Astrocyte (in vitro differentiated cells and primary cell): ENCODE data around the gene PLA2G4A. TPM values are rescaled to one million over a fixed set of nuclear protein-coding genes. Genes with fewer than 3 reads are reported as not detected.

ENCODE experiments used
- DNase-seq: peaks from one replicate; pipeline ENCODE4 v3.0.0-alpha.2; 2010; ENCODE audit warnings: low read depth
- FAIRE-seq: peaks from 2 replicates; lab custom pipeline; 2011; peaks lifted over from hg19 to GRCh38; lab: Jason Lieb, UNC
- H2AFZ ChIP-seq: 2 replicates; pipeline ENCODE4 v1.6.0; 2012; ENCODE audit warnings: low read depth, low read length, inconsistent platforms
- H3K27ac ChIP-seq: 2 replicates; pipeline ENCODE4 v1.5.1; 2011; ENCODE audit warnings: low read depth, low read length, inconsistent platforms
- H3K27me3 ChIP-seq: 2 replicates; pipeline ENCODE4 v1.6.0; 2011; ENCODE audit warnings: low read length, inconsistent platforms; ENCODE audit not compliant: insufficient read depth
- H3K36me3 ChIP-seq: 2 replicates; pipeline ENCODE4 v1.5.1; 2011; ENCODE audit warnings: low read length, inconsistent platforms; ENCODE audit not compliant: insufficient read depth
- H3K4me1 ChIP-seq: 2 replicates; pipeline ENCODE4 v1.5.1; 2011; ENCODE audit warnings: low read length, inconsistent platforms; ENCODE audit not compliant: insufficient read depth
- H3K4me2 ChIP-seq: 2 replicates; pipeline ENCODE4 v1.6.0; 2012; ENCODE audit warnings: low read length, inconsistent platforms
- H3K4me3 ChIP-seq: 2 replicates; pipeline ENCODE4 v1.5.1; 2011; ENCODE audit warnings: low read depth, mild to moderate bottlenecking, low read length, inconsistent platforms; ENCODE audit not compliant: insufficient read depth
- H3K79me2 ChIP-seq: 2 replicates; pipeline ENCODE4 v1.6.0; 2012; ENCODE audit warnings: mild to moderate bottlenecking, low read length, inconsistent platforms; ENCODE audit not compliant: insufficient read depth
- H3K9ac ChIP-seq: 2 replicates; pipeline ENCODE4 v1.6.0; 2012; ENCODE audit warnings: mild to moderate bottlenecking, low read length, inconsistent platforms
- H3K9me3 ChIP-seq: 2 replicates; pipeline ENCODE4 v1.5.1; 2012; ENCODE audit warnings: low read depth, mild to moderate bottlenecking, low read length, inconsistent platforms; ENCODE audit not compliant: insufficient read depth
- H4K20me1 ChIP-seq: 2 replicates; pipeline ENCODE4 v1.6.0; 2012; ENCODE audit warnings: low read length, inconsistent platforms; ENCODE audit not compliant: insufficient read depth
- H3K27ac Mint-ChIP-seq: one replicate; pipeline ENCODE4 v1.8.0; 2021; ENCODE audit warnings: mild to moderate bottlenecking, mixed read lengths; ENCODE audit not compliant: unreplicated experiment
- H3K27me3 Mint-ChIP-seq: one replicate; pipeline ENCODE4 v1.8.0; 2021; ENCODE audit warnings: low read depth, mixed read lengths; ENCODE audit not compliant: unreplicated experiment
- H3K36me3 Mint-ChIP-seq: one replicate; pipeline ENCODE4 v1.8.0; 2021; ENCODE audit warnings: low read depth, mixed read lengths; ENCODE audit not compliant: unreplicated experiment
- H3K4me1 Mint-ChIP-seq: one replicate; pipeline ENCODE4 v1.8.0; 2021; ENCODE audit warnings: low read depth, mixed read lengths; ENCODE audit not compliant: unreplicated experiment
- H3K4me3 Mint-ChIP-seq: one replicate; pipeline ENCODE4 v1.8.0; 2021; ENCODE audit warnings: mild to moderate bottlenecking, moderate library complexity, mixed read lengths; ENCODE audit not compliant: unreplicated experiment
- H3K9me3 Mint-ChIP-seq: one replicate; pipeline ENCODE4 v1.8.0; 2021; ENCODE audit warnings: mild to moderate bottlenecking, mixed read lengths; ENCODE audit not compliant: unreplicated experiment
- CTCF ChIP-seq: IDR thresholded peaks from 2 replicates; pipeline ENCODE4 v1.5.1; 2011; ENCODE audit warnings: low read depth, mild to moderate bottlenecking, inconsistent platforms, low read length, moderate library complexity; ENCODE audit not compliant: insufficient read depth
- EZH2 ChIP-seq: IDR thresholded peaks from 2 replicates; pipeline ENCODE4 v1.6.1; 2012; ENCODE audit warnings: mild to moderate bottlenecking, low read length, inconsistent platforms; ENCODE audit not compliant: insufficient read depth
- total RNA-seq: library from RNA; stranded (reverse); gene quantifications from 2 replicates; pipeline ENCODE4 v1.2.1, GENCODE V29; 2021

PLA2G4A gene
- total RNA-seq, 1 donor from 2014 or later = 1.4 TPM

GRCh38 chr1:186864296-186864695 is 35.5 kb downstream of the PLA2G4A start:
- DNase-seq = peak; percentile 46
- TF ChIP-seq EZH2 = no peak
- TF ChIP-seq CTCF = no peak
- H3K36me3 Mint-ChIP-seq = no peaks in the 10 kb centered on the region

GRCh38 chr1:186865253-186865652 is 36.5 kb downstream of the PLA2G4A start:
- no peak for DNase-seq
- H3K4me3 ChIP-seq = no peak overlapping the region
- no peaks in the 10 kb centered on the region for H3K36me3 ChIP-seq
- FAIRE-seq = no peak
- Mint-ChIP-seq H3K27ac (no peak overlapping the region), H3K9me3 (no peaks in the 10 kb centered on the region), H3K4me1 (peaks cover 2% of the 10 kb centered on the region), H3K36me3 (no peaks in the 10 kb centered on the region), H3K27me3 (no peaks in the 10 kb centered on the region), H3K4me3 (no peak overlapping the region)
- H4K20me1 ChIP-seq = no peaks in the 10 kb centered on the region
- no peaks in the 10 kb centered on the region for H3K79me2 ChIP-seq
- H3K27me3 ChIP-seq = no peaks in the 10 kb centered on the region
- H3K9ac ChIP-seq = no peak overlapping the region
- no peaks in the 10 kb centered on the region for H3K4me1 ChIP-seq
- H3K4me2 ChIP-seq = no peak overlapping the region
- H3K27ac ChIP-seq = no peak overlapping the region
- H3K9me3 ChIP-seq = no peaks in the 10 kb centered on the region
- no peak overlapping the region for H2AFZ ChIP-seq
- TF ChIP-seq CTCF (no peak), EZH2 (no peak)

More at GRCh38 chr1:186864296-186864695, 35.5 kb downstream of the PLA2G4A start:
- Histone ChIP-seq H3K36me3 (no peaks in the 10 kb centered on the region), H3K4me3 (no peak overlapping the region), H3K9ac (no peak overlapping the region), H3K4me2 (no peak overlapping the region), H3K9me3 (no peaks in the 10 kb centered on the region), H2AFZ (no peak overlapping the region), H3K27ac (no peak overlapping the region), H3K27me3 (no peaks in the 10 kb centered on the region), H3K79me2 (no peaks in the 10 kb centered on the region), H3K4me1 (no peaks in the 10 kb centered on the region), H4K20me1 (no peaks in the 10 kb centered on the region)
- H3K27me3 Mint-ChIP-seq = no peaks in the 10 kb centered on the region
- peaks cover 2% of the 10 kb centered on the region for H3K4me1 Mint-ChIP-seq
- no peak overlapping the region for H3K27ac Mint-ChIP-seq
- FAIRE-seq = no peak
- H3K9me3 Mint-ChIP-seq = no peaks in the 10 kb centered on the region
- H3K4me3 Mint-ChIP-seq = no peak overlapping the region

- Mint-ChIP-seq H3K27me3 (no peaks in the 10 kb centered on the region), H3K9me3 (no peaks in the 10 kb centered on the region), H3K4me1 (peaks cover 2% of the 10 kb centered on the region), H3K27ac (no peak overlapping the region), H3K4me3 (no peak overlapping the region), H3K36me3 (no peaks in the 10 kb centered on the region)
- H3K4me2 ChIP-seq = no peak overlapping the region
- no peaks in the 10 kb centered on the region for H3K4me1 ChIP-seq
- H3K27ac ChIP-seq = no peak overlapping the region
- no peak overlapping the region for H2AFZ ChIP-seq
- no peaks in the 10 kb centered on the region for H3K79me2 ChIP-seq
- FAIRE-seq (no peak), DNase-seq (no peak)
- no peak overlapping the region for H3K4me3 ChIP-seq
- H3K27me3 ChIP-seq = no peaks in the 10 kb centered on the region
- TF ChIP-seq EZH2 (no peak), CTCF (no peak)
- H4K20me1 ChIP-seq = no peaks in the 10 kb centered on the region
- no peaks in the 10 kb centered on the region for H3K36me3 ChIP-seq
- no peak overlapping the region for H3K9ac ChIP-seq
- H3K9me3 ChIP-seq = no peaks in the 10 kb centered on the region
Measured at GRCh38 chr1:186865857-186866256, 37.1 kb downstream of the PLA2G4A start.
